Activated CD8-positive, alpha-beta memory T cell treated with anti-CD3 and anti-CD28 coated beads for 4 hours (primary cell): ENCODE results near the gene SLC7A1.

ENCODE experiments used
- DNase-seq, 2 donors: peaks; one replicate each; pipeline ENCODE4 v3.0.0-alpha.2; 2020; ENCODE audit warnings: low read depth in 2 of 2

SLC7A1 gene

GRCh38 chr13:29530901-29531300 is 64.6 kb downstream of the SLC7A1 start:
- no peak for DNase-seq

- no peak for DNase-seq
Observed at GRCh38 chr13:29529754-29530153, 65.7 kb downstream of the SLC7A1 start.

GRCh38 chr13:29527916-29528315 is 67.6 kb downstream of the SLC7A1 start:
- DNase-seq = no peak

- DNase-seq = no peak
Observed at GRCh38 chr13:29527511-29527910, 68.0 kb downstream of the SLC7A1 start.

- no peak for DNase-seq
Observed at GRCh38 chr13:29526741-29527140, 68.7 kb downstream of the SLC7A1 start.

GRCh38 chr13:29525757-29526156 is 69.7 kb downstream of the SLC7A1 start:
- no peak for DNase-seq

- no peak for DNase-seq
Observed at GRCh38 chr13:29524641-29525040, 70.8 kb downstream of the SLC7A1 start.

GRCh38 chr13:29524176-29524575 is 71.3 kb downstream of the SLC7A1 start:
- DNase-seq = no peak

- no peak for DNase-seq
Observed at GRCh38 chr13:29523199-29523961, 72.1 kb downstream of the SLC7A1 start.

GRCh38 chr13:29522044-29522685 is 73.3 kb downstream of the SLC7A1 start:
- no peak for DNase-seq

- DNase-seq = no peak
Observed at GRCh38 chr13:29521336-29521735, 74.2 kb downstream of the SLC7A1 start.

GRCh38 chr13:29520671-29521070 is 74.8 kb downstream of the SLC7A1 start:
- DNase-seq = no peak

GRCh38 chr13:29519921-29520320 is 75.6 kb downstream of the SLC7A1 start:
- no peak for DNase-seq

GRCh38 chr13:29516880-29517279 is 78.6 kb downstream of the SLC7A1 start:
- DNase-seq = no peak

- DNase-seq = no peak
Observed at GRCh38 chr13:29516012-29516411, 79.5 kb downstream of the SLC7A1 start.

GRCh38 chr13:29515372-29515771 is 80.1 kb downstream of the SLC7A1 start:
- DNase-seq = no peak

GRCh38 chr13:29514720-29515310 is 80.7 kb downstream of the SLC7A1 start:
- no peak for DNase-seq

- DNase-seq = no peak
Observed at GRCh38 chr13:29513981-29514719, 81.3 kb downstream of the SLC7A1 start.

- no peak for DNase-seq
Observed at GRCh38 chr13:29513002-29513980, 82.2 kb downstream of the SLC7A1 start.

GRCh38 chr13:29511980-29512379 is 83.5 kb downstream of the SLC7A1 start:
- no peak for DNase-seq
